Bronchial epithelial cell (primary cell): Measurements from ENCODE around the gene SPAG8. TPM values are rescaled to one million over a fixed set of nuclear protein-coding genes. Genes with fewer than 3 reads are reported as not detected.

Source experiments
- DNase-seq: peaks from one replicate; pipeline ENCODE4 v3.0.0-alpha.2; 2010; ENCODE audit warnings: low read depth
- FAIRE-seq: peaks from 2 replicates; lab custom pipeline; 2011; peaks lifted over from hg19 to GRCh38; lab: Jason Lieb, UNC
- H3K27me3 ChIP-seq: 2 replicates; pipeline ENCODE4 v1.5.1; 2011; ENCODE audit warnings: low read length; ENCODE audit not compliant: control insufficient read depth, insufficient read depth
- H3K36me3 ChIP-seq: 2 replicates; pipeline ENCODE4 v1.5.1; 2011; ENCODE audit warnings: low read length; ENCODE audit not compliant: control insufficient read depth, insufficient read depth
- H3K4me3 ChIP-seq: 2 replicates; pipeline ENCODE4 v1.5.1; 2011; ENCODE audit warnings: mild to moderate bottlenecking, low read depth, low read length, control low read depth
- total RNA-seq: library from RNA; depleted of rRNA; stranded (reverse); fragments of >200 nt; gene quantifications from 2 replicates; pipeline ENCODE4 v1.2.1, GENCODE V29; 2014
- TF ChIP-seq, protein P1 (sequence below): IDR thresholded peaks from 2 replicates; pipeline ENCODE4 v1.5.1; 2011; ENCODE audit warnings: mild to moderate bottlenecking, moderate library complexity, low read length, control low read depth, inconsistent platforms; ENCODE audit not compliant: insufficient read depth, severe bottlenecking

SPAG8 gene
- total RNA-seq, 1 donor from 2014 or later, result 0.26 TPM

DNA sequence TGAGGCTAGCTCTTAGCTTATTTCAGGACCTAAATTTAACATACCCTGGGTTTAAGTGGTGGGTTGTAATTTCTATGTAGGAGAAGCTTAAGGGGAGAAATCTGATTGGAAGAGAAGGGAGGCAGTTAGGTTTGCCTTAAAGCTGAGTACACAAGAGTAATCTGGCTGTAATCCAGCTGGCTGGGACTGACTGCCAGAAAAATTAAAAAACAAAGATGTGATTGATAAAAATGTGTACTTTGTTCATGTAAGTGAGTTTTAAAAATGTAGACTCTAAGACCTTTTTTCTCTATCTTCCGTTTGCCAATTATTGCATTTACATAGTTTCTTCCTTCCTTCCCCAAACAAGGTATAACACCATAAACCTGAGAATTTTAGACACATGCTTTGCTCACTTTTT is 40.5 kb downstream of the SPAG8 start:
- H3K36me3 ChIP-seq, result no peaks in the 10 kb centered on the region
- H3K27me3 ChIP-seq, result no peaks in the 10 kb centered on the region
- TF ChIP-seq, protein P1, sequence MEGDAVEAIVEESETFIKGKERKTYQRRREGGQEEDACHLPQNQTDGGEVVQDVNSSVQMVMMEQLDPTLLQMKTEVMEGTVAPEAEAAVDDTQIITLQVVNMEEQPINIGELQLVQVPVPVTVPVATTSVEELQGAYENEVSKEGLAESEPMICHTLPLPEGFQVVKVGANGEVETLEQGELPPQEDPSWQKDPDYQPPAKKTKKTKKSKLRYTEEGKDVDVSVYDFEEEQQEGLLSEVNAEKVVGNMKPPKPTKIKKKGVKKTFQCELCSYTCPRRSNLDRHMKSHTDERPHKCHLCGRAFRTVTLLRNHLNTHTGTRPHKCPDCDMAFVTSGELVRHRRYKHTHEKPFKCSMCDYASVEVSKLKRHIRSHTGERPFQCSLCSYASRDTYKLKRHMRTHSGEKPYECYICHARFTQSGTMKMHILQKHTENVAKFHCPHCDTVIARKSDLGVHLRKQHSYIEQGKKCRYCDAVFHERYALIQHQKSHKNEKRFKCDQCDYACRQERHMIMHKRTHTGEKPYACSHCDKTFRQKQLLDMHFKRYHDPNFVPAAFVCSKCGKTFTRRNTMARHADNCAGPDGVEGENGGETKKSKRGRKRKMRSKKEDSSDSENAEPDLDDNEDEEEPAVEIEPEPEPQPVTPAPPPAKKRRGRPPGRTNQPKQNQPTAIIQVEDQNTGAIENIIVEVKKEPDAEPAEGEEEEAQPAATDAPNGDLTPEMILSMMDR, result no peak
- DNase-seq, result peak; percentile 36
- H3K4me3 ChIP-seq, result no peak overlapping the region
- no peak for FAIRE-seq

DNA sequence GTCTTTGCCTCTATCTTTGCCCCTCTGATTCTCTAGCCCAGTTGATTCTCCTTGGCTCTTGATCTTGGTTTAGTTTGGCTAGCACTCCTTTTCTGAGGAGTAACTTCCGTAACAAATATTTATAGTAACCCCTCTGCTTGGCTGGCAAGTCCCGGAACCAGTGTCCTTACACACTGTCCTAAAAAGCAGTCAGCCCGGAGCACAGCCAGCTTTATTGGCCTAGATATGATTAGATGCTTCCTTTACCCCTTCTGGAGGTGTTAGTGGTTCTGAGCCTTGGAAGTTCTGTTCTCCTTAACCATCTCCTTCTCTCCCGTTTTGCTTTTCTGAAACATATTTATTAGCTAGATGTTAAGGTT is 41.0 kb downstream of the SPAG8 start:
- Histone ChIP-seq H3K27me3 (no peaks in the 10 kb centered on the region), H3K36me3 (no peaks in the 10 kb centered on the region), H3K4me3 (no peak overlapping the region)
- FAIRE-seq (no peak), DNase-seq (no peak)
- TF ChIP-seq, protein P1, result no peak

DNA sequence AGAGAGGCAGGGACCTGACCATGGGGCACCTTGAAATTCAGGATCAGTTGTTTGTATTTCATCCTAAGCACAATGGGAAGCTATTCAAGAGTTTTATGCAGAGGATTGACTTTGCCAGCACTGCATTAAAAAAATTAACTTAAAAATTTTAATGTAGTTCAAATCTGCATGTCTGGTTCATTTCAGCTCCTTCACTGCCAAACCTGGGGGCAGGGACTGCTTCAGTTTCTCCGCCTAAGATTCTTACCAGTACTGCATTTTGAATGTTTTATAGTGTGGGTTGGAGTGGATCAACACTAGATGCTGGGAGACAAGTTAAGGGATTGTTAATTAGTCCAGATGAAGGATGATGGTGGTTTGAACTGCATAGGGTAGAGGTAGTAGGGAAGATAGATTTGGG is 42.3 kb downstream of the SPAG8 start:
- Histone ChIP-seq H3K4me3 (no peak overlapping the region), H3K27me3 (no peaks in the 10 kb centered on the region), H3K36me3 (no peaks in the 10 kb centered on the region)
- FAIRE-seq (no peak), DNase-seq (no peak)
- TF ChIP-seq, protein P1, result no peak

- Histone ChIP-seq H3K36me3 (no peaks in the 10 kb centered on the region), H3K27me3 (no peaks in the 10 kb centered on the region), H3K4me3 (no peak overlapping the region)
- no peak for DNase-seq
- FAIRE-seq, result no peak
- TF ChIP-seq, protein P1, result no peak
Measured at GRCh38 chr9:35767458-35767857, 44.6 kb downstream of the SPAG8 start.

- FAIRE-seq (no peak), DNase-seq (no peak)
- Histone ChIP-seq H3K36me3 (no peaks in the 10 kb centered on the region), H3K27me3 (no peaks in the 10 kb centered on the region), H3K4me3 (no peak overlapping the region)
- TF ChIP-seq, protein P1, result no peak
Measured at GRCh38 chr9:35766997-35767396, 45.1 kb downstream of the SPAG8 start.

DNA sequence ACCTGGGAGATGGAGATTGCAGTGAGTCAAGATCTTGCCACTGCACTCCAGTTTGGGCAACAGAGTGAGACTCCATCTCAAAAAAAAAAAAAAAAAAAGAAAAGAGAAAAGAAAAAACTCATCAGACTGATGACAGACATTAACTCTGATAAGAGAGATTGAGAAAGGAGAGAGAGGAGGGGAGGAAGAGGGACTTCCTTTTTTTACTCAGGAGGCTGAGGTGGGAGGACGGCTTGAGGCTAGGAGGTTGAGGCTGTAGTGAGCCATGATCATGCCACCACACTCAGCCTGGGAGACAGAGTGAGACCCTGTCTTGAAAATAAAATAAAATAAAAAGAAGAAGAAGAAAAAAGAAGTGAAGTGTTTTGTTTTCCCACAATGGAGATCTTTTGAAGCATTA is 48.3 kb downstream of the SPAG8 start:
- no peaks in the 10 kb centered on the region for H3K36me3 ChIP-seq
- DNase-seq, result no peak
- H3K27me3 ChIP-seq, result no peaks in the 10 kb centered on the region
- TF ChIP-seq, protein P1, result no peak
- no peak overlapping the region for H3K4me3 ChIP-seq
- FAIRE-seq, result no peak
